ENCODE data around the gene KLK12. TPM values are rescaled to one million over a fixed set of nuclear protein-coding genes. Genes with fewer than 3 reads are reported as not detected.

KLK12 gene
- total RNA-seq, 2 donors from 2014 or later: not detected

DNA sequence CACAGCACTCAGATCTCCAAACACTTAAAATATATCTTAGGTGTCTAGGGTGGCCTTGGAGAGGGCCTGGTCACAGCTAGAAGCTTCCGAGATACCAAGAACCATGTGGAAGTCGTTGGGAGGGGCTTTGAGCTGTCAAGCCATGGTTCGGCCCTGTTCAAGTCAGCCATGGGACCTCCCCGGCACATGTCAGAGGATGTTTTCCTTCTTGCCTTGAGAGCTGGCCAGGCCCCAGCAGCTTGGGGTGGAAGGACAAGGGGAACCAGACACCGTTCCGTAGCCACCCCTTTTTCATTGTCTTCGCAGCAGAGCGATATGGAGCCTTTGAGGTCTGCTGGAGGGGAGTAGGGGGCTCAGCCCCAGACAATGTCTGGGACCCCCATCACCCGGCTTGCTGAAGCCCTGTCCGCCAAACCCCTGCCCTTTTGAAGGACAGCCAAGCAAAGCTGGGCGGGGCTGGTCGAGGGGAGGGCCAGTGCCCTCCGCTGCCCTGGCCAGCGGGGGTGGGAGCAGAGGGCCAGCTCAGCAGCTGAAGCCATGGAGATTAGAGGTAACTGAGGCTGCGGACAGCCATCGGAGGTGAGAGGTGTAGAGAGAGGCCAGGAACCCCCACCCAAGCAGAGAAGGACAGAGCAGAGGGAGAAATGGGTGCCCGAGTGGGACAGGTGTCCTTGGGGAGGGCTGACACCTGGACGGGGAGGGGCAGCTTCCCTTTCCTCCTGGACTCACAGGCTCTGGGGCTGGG is 8.8 kb downstream of the KLK12 start:
- Histone ChIP-seq H3K9me3 (no peaks in the 10 kb centered on the region), H3K4me1 (peaks cover 42% of the 10 kb centered on the region), H3K4me3 (peak overlapping the region in 1 of 2 donors; percentile 38), H3K27ac (peak overlapping the region; percentile 58 to 88 (median 74)), H3K36me3 (replicated peaks in 1 of 2; ENCODE audit: insufficient read depth in 1 of 2, low read depth in 2 of 2) (no peaks in the 10 kb centered on the region), H3K27me3 (no peaks in the 10 kb centered on the region)
- TF ChIP-seq POLR2A (IDR thresholded peaks at IDR 0.05) (no peak), CTCF (IDR thresholded peaks at IDR 0.05) (no peak)
- 28 to 38% methylated on average over 10 to 18 of the region's 18 CpGs for WGBS, 2 donors
- intact Hi-C loops (cut with DNase I): no loop called here
- DNase-seq (peak; percentile 42 to 79 (median 70)), ATAC-seq (peak; percentile 49)

DNA sequence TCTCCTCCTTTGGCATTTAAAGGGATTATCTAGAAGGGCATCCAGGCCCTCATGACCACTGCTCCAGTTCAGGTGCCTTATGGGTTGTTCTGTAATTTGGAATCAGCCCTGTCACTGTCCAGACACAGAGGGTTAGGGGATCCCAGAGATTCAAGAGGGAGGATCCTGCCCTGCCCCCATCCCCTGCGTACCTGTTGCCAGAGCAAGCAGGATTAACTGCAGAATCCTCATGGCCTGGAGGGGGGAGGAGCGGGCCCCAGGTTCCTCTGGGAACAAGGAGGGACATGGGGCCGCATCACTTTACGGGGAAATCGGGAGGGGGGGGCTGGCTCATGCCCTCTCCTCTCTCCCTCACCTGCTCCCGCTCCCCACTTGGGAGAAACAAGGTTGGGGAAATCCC is 9.4 kb downstream of the KLK12 start:
- intact Hi-C loops (cut with DNase I): no loop called here
- ATAC-seq: no peak
- peak in 1 of 4 donors; percentile 40 for DNase-seq
- no peak overlapping the region for H3K4me3 ChIP-seq
- WGBS, 2 donors: 51 to 67% methylated on average over 6 of the region's 6 CpGs
- H3K4me1 ChIP-seq: peaks cover 42% of the 10 kb centered on the region
- H3K36me3 ChIP-seq (replicated peaks in 1 of 2; ENCODE audit: insufficient read depth in 1 of 2, low read depth in 2 of 2): no peaks in the 10 kb centered on the region
- H3K27ac ChIP-seq: peak overlapping the region in 3 of 4 donors; percentile 58 to 88 (median 82)
- H3K9me3 ChIP-seq: no peaks in the 10 kb centered on the region
- H3K27me3 ChIP-seq: no peaks in the 10 kb centered on the region
- TF ChIP-seq CTCF (IDR thresholded peaks at IDR 0.05): no peak
- TF ChIP-seq POLR2A (IDR thresholded peaks at IDR 0.05): no peak

DNA sequence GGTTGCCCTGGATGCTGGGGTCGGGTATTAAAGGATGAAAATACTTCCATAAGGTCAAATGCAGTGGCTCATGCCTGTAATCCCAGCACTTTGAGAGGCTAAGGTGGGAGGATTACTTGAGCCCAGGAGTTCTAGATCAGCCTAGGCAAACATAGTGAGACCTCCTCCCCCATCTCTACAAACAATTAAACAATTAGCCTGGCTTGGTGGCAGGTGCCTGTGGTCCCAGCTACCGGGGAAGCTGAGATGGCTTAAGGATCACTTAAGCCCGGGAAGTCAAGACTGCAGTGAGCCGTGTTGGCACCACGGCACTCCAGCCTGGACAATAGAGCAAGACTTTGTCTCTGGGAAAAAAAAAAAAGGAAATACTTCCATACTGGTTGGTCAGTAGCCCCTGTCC is 9.9 kb downstream of the KLK12 start:
- TF ChIP-seq CTCF (IDR thresholded peaks at IDR 0.05) (no peak), POLR2A (IDR thresholded peaks at IDR 0.05) (no peak)
- WGBS, 2 donors: 16 to 28% methylated on average over 5 of the region's 5 CpGs
- ATAC-seq (no peak), DNase-seq (no peak)
- no peaks in the 10 kb centered on the region for H3K27me3 ChIP-seq
- no peaks in the 10 kb centered on the region for H3K9me3 ChIP-seq
- no peak overlapping the region for H3K4me3 ChIP-seq
- H3K36me3 ChIP-seq (replicated peaks in 1 of 2; ENCODE audit: insufficient read depth in 1 of 2, low read depth in 2 of 2): no peaks in the 10 kb centered on the region
- intact Hi-C loops (cut with DNase I): loop anchor here (5.0 kb wide), 1 partner anchor 72 kb away; no protein-coding TSS in a partner anchor
- peak overlapping the region in 3 of 4 donors; percentile 17 to 88 (median 58) for H3K27ac ChIP-seq
- peaks cover 42% of the 10 kb centered on the region for H3K4me1 ChIP-seq

GRCh38 chr19:51023946-51024345 is 10.9 kb downstream of the KLK12 start:
- intact Hi-C loops (cut with DNase I): loop anchor here (5.0 kb wide), 1 partner anchor 73 kb away; no protein-coding TSS in a partner anchor
- ATAC-seq: no peak

More at GRCh38 chr19:51023946-51024345, 10.9 kb downstream of the KLK12 start:
- no peak overlapping the region for H3K27ac ChIP-seq
- TF ChIP-seq CTCF (IDR thresholded peaks at IDR 0.05): no peak
- TF ChIP-seq POLR2A (IDR thresholded peaks at IDR 0.05): no peak
- H3K27me3 ChIP-seq: peaks cover 0 to 4% of the 10 kb centered on the region in 2 donors
- DNase-seq: no peak
- no peak overlapping the region for H3K4me3 ChIP-seq
- WGBS, 2 donors: 73 to 77% methylated on average over 11 of the region's 11 CpGs
- H3K9me3 ChIP-seq: no peaks in the 10 kb centered on the region
- no peaks in the 10 kb centered on the region for H3K36me3 ChIP-seq (replicated peaks in 1 of 2; ENCODE audit: insufficient read depth in 1 of 2, low read depth in 2 of 2)
- peaks cover 51% of the 10 kb centered on the region for H3K4me1 ChIP-seq

Data from body of pancreas (tissue), 4 donors.